Suprapubic skin (tissue), 4 donors: Measurements from ENCODE around the gene SPTY2D1.

Experiments
- CTCF ChIP-seq, 2 donors: fragments of 200-600 bp in 1 of 2; fragments of 450-650 bp in 1 of 2; sonication (generic) in 1 of 2; IDR thresholded peaks; one replicate each; pipeline ENCODE4 v1.5.1; 2016 to 2019; ENCODE audit warnings: antibody characterized with exemption in 2 of 2, mild to moderate bottlenecking in 1 of 2, moderate library complexity in 1 of 2
- EP300 ChIP-seq: sonication (generic); formaldehyde crosslinking; IDR thresholded peaks from one replicate; pipeline ENCODE4 v1.6.1; 2017; ENCODE audit warnings: antibody characterized with exemption
- POLR2A ChIP-seq, 2 donors: fragments of 450-650 bp; IDR thresholded peaks; one replicate each; pipeline ENCODE4 v1.6.1; 2017; ENCODE audit warnings: antibody characterized with exemption in 2 of 2, mild to moderate bottlenecking in 2 of 2, moderate library complexity in 2 of 2
- POLR2AphosphoS5 ChIP-seq, 3 donors: sonication (generic); formaldehyde crosslinking; IDR thresholded peaks; one replicate each; pipeline ENCODE4 v1.6.1; 2017; ENCODE audit warnings: antibody characterized with exemption in 3 of 3

GRCh38 chr11:18599739-18600230 is 34.4 kb downstream of the SPTY2D1 start, which contains the start of gene MISFA:
- TF ChIP-seq POLR2A (IDR thresholded peaks at IDR 0.05) (no peak), CTCF (IDR thresholded peaks at IDR 0.05) (no peak), POLR2AphosphoS5 (IDR thresholded peaks at IDR 0.05) (no peak), EP300 (no peak)
